Forelimb muscle (tissue), 1 donor: ENCODE results near the gene MRAP. TPM values are rescaled to one million over a fixed set of nuclear protein-coding genes. Genes with fewer than 3 reads are reported as not detected.

Source experiments
- DNase-seq: peaks from one replicate; pipeline ENCODE4 v3.0.0-alpha.2; 2013; ENCODE audit warnings: low read depth
- polyA plus RNA-seq: library from polyadenylated mRNA; unstranded; fragments of 120-200 nt; gene quantifications from one replicate; pipeline ENCODE4 v1.2.1, GENCODE V29; 2013; ENCODE audit not compliant: insufficient read length

The MRAP gene
- polyA plus RNA-seq, 1 donor: not detected

GRCh38 chr21:32349333-32349944, 50.8 kb downstream of the MRAP start:
- no peak for DNase-seq

- DNase-seq: no peak
Observed at GRCh38 chr21:32350211-32350980, 51.7 kb downstream of the MRAP start.

GRCh38 chr21:32350981-32351380, 52.3 kb downstream of the MRAP start:
- DNase-seq: no peak

GRCh38 chr21:32351428-32351827, 52.8 kb downstream of the MRAP start:
- no peak for DNase-seq

- DNase-seq: no peak
Observed at GRCh38 chr21:32352526-32352925, 53.9 kb downstream of the MRAP start.

GRCh38 chr21:32353002-32353711, 54.5 kb downstream of the MRAP start:
- no peak for DNase-seq

GRCh38 chr21:32356874-32357395, 58.3 kb downstream of the MRAP start:
- no peak for DNase-seq

GRCh38 chr21:32359719-32360260, 61.1 kb downstream of the MRAP start:
- DNase-seq: no peak

- DNase-seq: no peak
Observed at GRCh38 chr21:32360401-32360975, 61.8 kb downstream of the MRAP start.

Other genes with a start within 250 kb of the MRAP start
- 9.1 TPM for gene MIS18A, start 19.8 kb upstream of the MRAP start, polyA plus RNA-seq
- gene URB1, start 94.2 kb downstream of the MRAP start, polyA plus RNA-seq: 12.4 TPM
- gene EVA1C, start 113.9 kb downstream of the MRAP start, polyA plus RNA-seq: 2.1 TPM